ENCODE data around the gene PPP1R18. TPM values are rescaled to one million over a fixed set of nuclear protein-coding genes. Genes with fewer than 3 reads are reported as not detected.

Gene PPP1R18
- total RNA-seq, 1 experiment from 2014 or later, result 37.7 TPM

DNA sequence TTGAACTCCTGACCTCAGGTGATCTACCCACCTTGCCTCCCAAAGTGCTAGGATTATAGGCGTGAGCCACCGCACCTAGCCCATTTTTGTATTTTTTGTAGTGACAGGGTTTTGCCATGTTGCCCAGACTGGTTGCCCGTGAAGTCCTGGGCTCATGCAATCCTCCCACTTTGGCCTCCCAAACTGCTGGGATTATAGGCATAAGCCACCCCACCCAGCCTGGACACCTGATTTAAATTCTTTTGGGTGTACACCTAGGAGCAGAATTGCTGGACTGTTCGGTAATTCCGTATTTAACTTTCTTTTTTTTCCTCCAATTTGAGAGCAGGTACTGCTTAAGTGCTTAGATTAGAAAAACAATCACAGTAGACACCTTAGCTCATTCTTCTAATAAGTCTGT, 10.0 kb upstream of the PPP1R18 start:
- in situ Hi-C loops (cut with HindIII; ENCODE audit: low pct_unique_long_range_greater_than_20kb, low sequenced_read_pairs), result no loop called here
- DNase-seq (ENCODE audit: low read depth), result no peak

DNA sequence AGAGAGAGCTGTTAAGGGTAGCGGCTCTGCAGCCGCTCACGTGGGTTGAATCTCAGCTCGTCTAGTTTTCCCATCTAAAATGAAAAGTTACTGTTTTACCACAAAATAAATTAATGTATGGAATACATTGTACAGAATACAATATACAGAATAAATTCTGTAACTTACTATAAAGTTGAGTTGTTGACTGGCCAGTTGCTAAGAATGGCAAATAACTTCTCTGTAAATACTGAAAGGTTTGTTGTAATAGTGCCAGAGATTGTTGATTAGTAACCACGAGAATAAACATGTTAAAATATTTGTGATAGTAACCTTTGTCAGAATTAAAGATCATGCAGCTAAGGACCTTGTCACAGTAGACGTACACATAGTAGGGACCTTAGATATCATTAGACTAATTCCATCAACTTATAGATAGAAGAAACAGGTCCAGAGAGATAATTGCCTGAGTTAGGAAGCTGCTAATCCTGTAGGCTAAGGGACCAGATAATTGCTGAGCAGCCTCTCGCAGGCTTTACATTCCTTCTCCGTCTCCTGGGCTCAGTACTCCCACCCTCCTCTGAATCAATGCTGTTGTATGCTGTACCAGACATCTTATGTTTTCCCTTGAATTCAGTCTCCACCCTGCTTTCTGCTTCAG, 4.9 kb upstream of the PPP1R18 start:
- DNase-seq (ENCODE audit: low read depth), result peak; percentile 61
- in situ Hi-C loops (cut with HindIII; ENCODE audit: low pct_unique_long_range_greater_than_20kb, low sequenced_read_pairs), result no loop called here

GRCh38 chr6:30690403-30691207, 4.2 kb upstream of the PPP1R18 start, which contains the start of gene NRM:
Gene NRM, minus strand, starts transcription at chr6:30690984. Its CDS starts 10 bp downstream, at chr6:30690974.
- in situ Hi-C loops (cut with HindIII; ENCODE audit: low pct_unique_long_range_greater_than_20kb, low sequenced_read_pairs), result no loop called here

GRCh38 chr6:30689985-30690384, 3.5 kb upstream of the PPP1R18 start:
- DNase-seq (ENCODE audit: low read depth), result no peak
- in situ Hi-C loops (cut with HindIII; ENCODE audit: low pct_unique_long_range_greater_than_20kb, low sequenced_read_pairs), result no loop called here

More at GRCh38 chr6:30690403-30691207, 4.2 kb upstream of the PPP1R18 start, which contains the start of gene NRM:
- DNase-seq (ENCODE audit: low read depth), result peak; percentile 89

- no peak for DNase-seq (ENCODE audit: low read depth)
- in situ Hi-C loops (cut with HindIII; ENCODE audit: low pct_unique_long_range_greater_than_20kb, low sequenced_read_pairs), result no loop called here
Observed at GRCh38 chr6:30689022-30689865, 2.8 kb upstream of the PPP1R18 start.

- no peak for DNase-seq (ENCODE audit: low read depth)
- in situ Hi-C loops (cut with HindIII; ENCODE audit: low pct_unique_long_range_greater_than_20kb, low sequenced_read_pairs), result no loop called here
Observed at GRCh38 chr6:30688569-30688968, 2.1 kb upstream of the PPP1R18 start.

- in situ Hi-C loops (cut with HindIII; ENCODE audit: low pct_unique_long_range_greater_than_20kb, low sequenced_read_pairs), result no loop called here
- no peak for DNase-seq (ENCODE audit: low read depth)
Observed at GRCh38 chr6:30687659-30688431, 1.4 kb upstream of the PPP1R18 start.

DNA sequence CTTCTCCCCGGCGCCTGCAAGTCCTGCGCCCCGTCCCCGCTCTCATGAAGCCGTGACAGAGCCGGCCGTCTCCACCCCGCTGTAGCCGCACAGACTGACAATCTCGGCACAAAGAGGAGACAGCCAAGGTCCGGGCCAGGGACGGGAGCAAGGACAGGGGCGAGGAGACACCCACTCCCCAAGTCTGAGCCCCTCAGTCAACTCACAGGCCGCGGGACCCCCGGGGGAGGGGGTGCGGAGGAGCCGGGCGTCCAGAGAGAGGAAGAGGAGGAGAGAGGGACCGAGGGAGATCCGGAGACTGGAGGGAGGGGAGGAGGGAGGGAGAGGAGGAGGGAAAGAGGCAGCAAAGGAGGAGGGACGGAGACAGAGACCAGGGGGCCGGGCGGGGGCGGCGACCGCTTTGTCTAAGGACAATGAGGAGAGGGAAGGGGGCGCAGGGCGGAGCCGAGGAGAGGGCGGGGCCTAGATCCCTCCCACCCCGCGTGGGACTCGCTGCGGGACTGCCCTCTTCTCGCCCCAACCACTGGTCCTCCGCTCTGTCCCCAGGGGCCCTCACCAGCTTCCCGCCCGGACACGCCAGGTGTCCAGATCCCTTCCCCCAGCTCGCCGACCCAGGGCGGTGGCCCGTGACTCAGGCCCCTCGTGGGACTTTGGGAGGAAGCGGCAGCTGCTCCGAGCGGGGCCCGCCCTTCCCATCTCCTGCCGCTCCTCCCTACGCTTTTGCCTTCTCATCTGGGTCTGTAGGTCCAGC, 638 bp upstream of the PPP1R18 start:
- in situ Hi-C loops (cut with HindIII; ENCODE audit: low pct_unique_long_range_greater_than_20kb, low sequenced_read_pairs), result no loop called here
- DNase-seq (ENCODE audit: low read depth), result peak; percentile 99

GRCh38 chr6:30685157-30686008, 1.1 kb downstream of the PPP1R18 start:
- no peak for DNase-seq (ENCODE audit: low read depth)
- in situ Hi-C loops (cut with HindIII; ENCODE audit: low pct_unique_long_range_greater_than_20kb, low sequenced_read_pairs), result no loop called here

DNA sequence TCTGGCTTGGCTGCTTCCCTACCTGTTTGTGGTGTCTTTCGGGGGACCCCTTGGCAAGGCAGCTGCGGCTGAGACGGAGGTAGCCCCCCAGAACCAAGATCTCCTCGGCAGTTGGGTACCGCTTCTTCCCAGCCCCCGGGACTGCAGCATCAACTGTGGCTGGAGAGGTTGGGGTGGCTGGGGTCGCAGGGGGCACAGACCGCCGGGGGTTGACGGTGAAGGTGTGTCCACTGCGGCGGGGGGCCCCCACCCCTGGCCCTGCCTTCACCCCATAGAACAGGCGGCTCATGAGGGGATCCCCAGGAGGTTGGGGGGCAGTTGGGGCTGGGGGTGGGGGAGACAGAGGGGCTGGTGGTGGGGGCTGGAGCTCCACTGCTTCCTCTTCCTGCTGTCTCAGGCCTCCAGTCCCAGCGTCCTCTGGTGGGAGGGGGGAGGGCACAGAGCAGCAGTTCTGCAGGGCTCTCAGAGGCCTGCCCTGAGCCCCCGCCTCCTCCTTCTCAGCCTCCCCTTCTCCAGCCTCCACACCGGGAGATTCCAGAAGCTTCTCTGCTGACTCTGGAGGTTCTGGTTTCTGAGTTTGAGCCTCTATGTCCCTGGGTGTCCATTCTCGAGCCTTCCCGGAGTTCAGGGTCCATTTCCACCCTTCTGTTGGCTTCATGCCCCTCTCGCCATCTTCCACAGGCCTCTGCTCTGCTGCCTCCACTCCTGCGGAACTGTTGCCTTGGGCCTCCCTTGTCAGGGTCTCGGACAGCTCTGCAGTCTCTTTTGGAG, 1.9 kb downstream of the PPP1R18 start:
- no peak for DNase-seq (ENCODE audit: low read depth)
- in situ Hi-C loops (cut with HindIII; ENCODE audit: low pct_unique_long_range_greater_than_20kb, low sequenced_read_pairs), result no loop called here

- in situ Hi-C loops (cut with HindIII; ENCODE audit: low pct_unique_long_range_greater_than_20kb, low sequenced_read_pairs), result no loop called here
- no peak for DNase-seq (ENCODE audit: low read depth)
Observed at GRCh38 chr6:30683980-30684338, 2.5 kb downstream of the PPP1R18 start.

DNA sequence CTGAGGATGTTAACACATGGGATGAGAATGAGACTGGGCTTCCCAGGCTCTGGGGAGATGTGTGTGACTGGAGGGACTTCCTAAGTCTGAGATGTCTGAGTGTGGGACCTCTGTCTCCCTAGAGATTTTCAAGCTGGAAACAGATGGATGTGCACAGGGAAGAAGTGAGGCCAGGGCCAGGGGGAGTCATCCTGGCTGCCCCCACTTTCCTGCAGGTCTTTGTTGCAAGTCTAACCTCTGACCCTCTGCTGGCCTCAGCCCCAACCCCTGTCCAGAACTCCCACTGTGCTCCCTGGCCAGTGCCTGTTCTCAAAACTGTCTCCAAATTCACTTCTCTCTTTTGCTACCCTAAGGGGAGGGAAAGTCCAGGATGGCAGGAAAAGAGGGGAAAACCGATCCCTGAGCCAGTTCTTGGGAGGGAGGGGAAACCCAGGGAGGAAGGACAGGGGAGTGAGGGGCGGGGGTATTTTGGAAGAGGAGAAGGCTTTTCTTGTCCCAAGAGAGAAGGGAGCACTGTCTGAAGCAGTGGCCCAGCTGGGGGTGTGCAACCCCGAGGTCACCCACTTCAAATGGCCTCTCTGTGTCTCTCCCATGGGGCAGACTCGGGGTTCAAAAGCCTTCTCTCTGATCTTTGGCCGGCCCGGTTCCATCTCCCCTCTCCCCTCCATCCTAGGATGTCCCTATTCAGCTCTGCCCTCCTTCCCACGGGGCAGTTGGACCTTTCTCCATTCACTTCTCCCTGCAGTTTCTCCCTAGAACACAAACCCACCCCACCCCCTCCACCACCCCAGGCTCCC, 3.1 kb downstream of the PPP1R18 start:
- in situ Hi-C loops (cut with HindIII; ENCODE audit: low pct_unique_long_range_greater_than_20kb, low sequenced_read_pairs), result no loop called here
- DNase-seq (ENCODE audit: low read depth), result no peak

DNA sequence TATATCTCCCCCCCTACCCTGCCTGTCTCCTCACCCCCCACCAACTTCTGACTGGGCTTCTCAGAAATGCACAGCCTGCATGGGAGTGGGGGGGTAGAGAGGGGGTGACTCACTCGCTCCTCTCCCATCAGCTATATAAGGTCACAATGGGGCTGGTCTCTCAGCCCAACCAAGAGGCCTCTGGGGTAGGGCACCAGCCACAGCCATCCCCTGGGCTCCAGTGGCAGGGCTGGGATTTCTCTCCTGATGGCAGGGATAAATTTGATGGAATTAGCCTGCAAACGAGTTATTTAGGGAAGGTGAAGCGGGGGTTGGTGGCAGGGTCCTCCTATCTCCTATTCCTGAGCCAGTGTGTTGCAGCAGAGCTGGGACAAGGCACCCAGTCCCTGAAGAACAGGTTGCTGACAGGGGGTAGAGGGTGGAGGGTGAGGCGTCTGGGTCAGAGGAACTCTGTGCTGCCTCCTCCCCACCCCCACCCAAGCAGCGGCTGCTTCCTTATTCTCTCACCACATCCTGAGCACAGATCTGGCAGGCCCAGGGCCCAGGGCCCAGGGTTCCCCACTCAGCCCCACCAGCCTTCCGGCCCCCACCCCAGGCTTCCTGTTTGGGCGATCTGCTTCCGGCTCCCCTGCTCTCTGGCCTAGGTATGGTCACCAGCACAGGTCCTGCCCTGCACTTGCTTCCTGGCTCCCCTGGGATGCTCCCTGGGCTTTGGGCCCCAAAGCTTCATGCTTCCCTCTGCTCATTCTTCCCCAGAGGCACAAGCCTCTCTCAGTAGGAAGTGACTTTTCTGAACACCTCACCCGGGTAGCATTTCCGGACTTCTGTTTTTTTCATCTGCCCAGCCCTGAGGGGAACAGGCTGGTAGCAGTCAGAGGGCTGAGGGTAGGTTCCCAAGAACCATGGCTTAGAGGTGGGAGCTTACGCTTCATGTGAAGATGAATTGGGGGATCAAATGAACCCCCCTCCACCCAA, 4.0 kb downstream of the PPP1R18 start:
- peak; percentile 33 for DNase-seq (ENCODE audit: low read depth)

GRCh38 chr6:30681766-30682142, 4.7 kb downstream of the PPP1R18 start:
- DNase-seq (ENCODE audit: low read depth), result no peak
- in situ Hi-C loops (cut with HindIII; ENCODE audit: low pct_unique_long_range_greater_than_20kb, low sequenced_read_pairs), result no loop called here

More for the DNA sequence above, 4.0 kb downstream of the PPP1R18 start:
- in situ Hi-C loops (cut with HindIII; ENCODE audit: low pct_unique_long_range_greater_than_20kb, low sequenced_read_pairs), result no loop called here

Measured in Caki2 (cell line).